Duodenal mucosa (tissue), 2 donors: Measurements from ENCODE around the gene CDR2.
"Not testable (repeated sequence)": the region's sequence is repeated elsewhere in the genome, so short reads cannot be mapped to it uniquely, and the experiment has no call there.

Experiments
- H3K27ac ChIP-seq: one replicate; pipeline ENCODE4 v1.7.0; 2013; ENCODE audit warnings: low read depth, low read length
- H3K27me3 ChIP-seq, 2 donors: one replicate each; pipeline ENCODE4 v1.7.0; 2013; ENCODE audit warnings: low read length in 2 of 2, control low read depth in 1 of 2; ENCODE audit not compliant: insufficient read depth in 2 of 2, control insufficient read depth in 1 of 2
- H3K36me3 ChIP-seq, 2 donors: one replicate each; pipeline ENCODE4 v1.7.0; 2013; ENCODE audit warnings: low read length in 2 of 2, control low read depth in 1 of 2; ENCODE audit not compliant: insufficient read depth in 2 of 2, control insufficient read depth in 1 of 2
- H3K4me1 ChIP-seq, 2 donors: one replicate each; pipeline ENCODE4 v1.7.0; 2013; ENCODE audit warnings: low read length in 2 of 2, control low read depth in 1 of 2; ENCODE audit not compliant: insufficient read depth in 2 of 2, control insufficient read depth in 1 of 2
- H3K4me3 ChIP-seq, 2 donors: one replicate each; pipeline ENCODE4 v1.7.0; 2013; ENCODE audit warnings: low read length in 2 of 2, low read depth in 1 of 2
- H3K9ac ChIP-seq, 2 donors: one replicate each; pipeline ENCODE4 v1.7.0; 2013; ENCODE audit warnings: low read length in 2 of 2, low read depth in 1 of 2
- H3K9me3 ChIP-seq, 2 donors: one replicate each; pipeline ENCODE4 v1.7.0; 2013; ENCODE audit warnings: low read length in 2 of 2, control low read depth in 1 of 2; ENCODE audit not compliant: control insufficient read depth in 1 of 2

The CDR2 gene

DNA sequence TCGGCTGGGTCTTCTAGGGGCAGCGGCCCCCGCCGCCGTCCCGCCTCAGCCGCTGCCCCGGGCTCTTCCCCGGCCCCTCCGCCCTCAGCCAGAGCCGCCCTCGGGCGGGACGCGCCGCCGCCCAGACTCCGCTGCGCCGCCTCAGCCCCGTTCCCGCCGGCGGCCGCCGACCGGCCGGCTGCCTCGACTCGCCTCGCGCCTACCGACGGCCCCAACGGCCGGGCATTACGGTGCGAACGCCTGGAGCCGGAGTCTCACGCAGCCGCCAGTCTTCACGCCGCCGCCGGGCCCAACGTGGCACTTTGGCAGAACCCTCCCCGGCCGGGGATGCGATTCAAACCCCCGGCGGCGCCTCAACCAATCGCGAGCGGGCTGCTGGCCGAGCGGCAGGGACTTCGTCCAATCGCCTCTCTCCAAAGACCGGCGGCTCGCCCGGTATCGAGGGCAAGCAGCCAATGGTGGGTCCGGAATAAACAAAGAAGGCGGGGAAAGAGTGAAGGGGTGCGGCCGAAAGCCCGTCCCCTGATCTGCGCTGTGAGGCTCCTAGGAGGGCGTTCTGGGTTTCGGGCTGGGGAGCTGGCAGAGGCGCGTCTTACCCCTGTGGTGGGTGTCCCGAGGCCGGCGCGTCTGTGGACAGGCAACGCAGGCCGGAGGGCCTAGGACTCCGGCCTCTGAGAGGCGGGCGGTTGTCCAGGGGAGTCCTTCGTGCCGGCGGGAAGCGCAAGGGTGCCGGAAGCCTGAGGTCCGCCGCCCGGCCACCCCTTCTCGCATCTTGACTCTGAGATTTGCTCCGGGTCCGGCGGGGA lies at the start of gene CDR2:
CDR2 (minus strand) TSS at position 309 of the 806 bp plus-strand sequence. CDS start 310 bp downstream, outside the sequence.
- Histone ChIP-seq H3K36me3 (no peaks in the 10 kb centered on the region), H3K9me3 (no peaks in the 10 kb centered on the region), H3K27me3 (no peaks in the 10 kb centered on the region), H3K4me3 (peak within 1 kb of the TSS; percentile 78 to 88), H3K27ac (peak within 1 kb of the TSS; percentile 79), H3K9ac (peak within 1 kb of the TSS; percentile 77 to 91), H3K4me1 (peaks cover 36 to 38% of the 10 kb centered on the region in 2 donors)

DNA sequence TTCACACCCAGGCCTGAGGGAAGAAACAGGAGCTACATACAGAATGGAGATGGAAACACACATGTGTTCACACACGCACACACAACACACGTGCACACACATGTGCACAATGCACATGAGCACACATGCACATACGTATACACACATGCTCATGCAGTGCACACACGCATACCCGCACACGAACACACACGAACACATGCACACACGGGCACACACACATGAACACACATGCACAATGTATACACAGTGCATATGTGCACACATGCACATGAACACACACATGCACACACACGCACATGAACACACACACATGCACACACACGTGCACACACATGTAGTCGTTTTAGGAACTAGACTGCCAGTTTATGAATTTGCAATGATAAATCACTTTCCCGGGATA lies 49.3 kb upstream of the CDR2 start:
- peaks cover 0 to 40% of the 10 kb centered on the region in 2 donors for H3K36me3 ChIP-seq
- no peaks in the 10 kb centered on the region for H3K27me3 ChIP-seq
- H3K4me3 ChIP-seq: no peak overlapping the region
- no peak overlapping the region for H3K27ac ChIP-seq
- no peaks in the 10 kb centered on the region for H3K4me1 ChIP-seq
- H3K9ac ChIP-seq: no peak overlapping the region
- H3K9me3 ChIP-seq: no peaks in the 10 kb centered on the region

- Histone ChIP-seq H3K27ac (no peak overlapping the region), H3K4me3 (no peak overlapping the region), H3K36me3 (peaks cover 0 to 34% of the 10 kb centered on the region in 2 donors), H3K4me1 (no peaks in the 10 kb centered on the region), H3K9me3 (no peaks in the 10 kb centered on the region), H3K27me3 (no peaks in the 10 kb centered on the region), H3K9ac (no peak overlapping the region)
Observed at GRCh38 chr16:22421136-22421535, 46.7 kb upstream of the CDR2 start.

DNA sequence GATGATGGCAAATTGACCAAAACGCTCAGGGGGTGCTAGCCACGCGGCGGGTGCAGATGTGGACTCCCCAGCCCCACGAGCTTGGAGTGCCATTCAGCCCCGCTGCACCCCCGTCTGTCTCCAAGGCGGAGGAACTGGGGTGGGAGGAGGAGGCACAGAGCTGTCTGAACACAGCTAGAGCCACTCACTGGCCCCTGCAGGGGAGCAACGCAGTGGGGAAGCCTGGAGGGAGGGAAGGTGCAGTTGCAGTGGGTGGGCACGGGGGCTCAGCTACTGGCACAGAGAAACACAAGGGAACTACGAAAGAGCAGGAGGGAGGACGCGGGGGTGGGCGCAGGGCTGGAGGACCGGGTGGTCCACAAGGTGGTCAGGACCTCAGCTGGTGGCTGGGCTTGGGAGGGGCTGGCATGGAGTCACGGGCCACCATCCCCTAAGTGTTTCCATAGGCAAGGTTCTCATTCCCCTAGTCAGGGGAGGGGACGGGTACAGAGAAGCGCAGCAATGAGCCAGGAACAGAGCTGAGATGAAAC lies 46.3 kb upstream of the CDR2 start:
- Histone ChIP-seq H3K27ac (no peak overlapping the region), H3K9me3 (no peaks in the 10 kb centered on the region), H3K36me3 (peaks cover 0 to 31% of the 10 kb centered on the region in 2 donors), H3K4me3 (no peak overlapping the region), H3K9ac (no peak overlapping the region), H3K4me1 (no peaks in the 10 kb centered on the region), H3K27me3 (no peaks in the 10 kb centered on the region)

- peaks cover 0 to 31% of the 10 kb centered on the region in 2 donors for H3K36me3 ChIP-seq
- H3K9me3 ChIP-seq: no peaks in the 10 kb centered on the region
Observed at GRCh38 chr16:22419908-22420307, 45.5 kb upstream of the CDR2 start.

DNA sequence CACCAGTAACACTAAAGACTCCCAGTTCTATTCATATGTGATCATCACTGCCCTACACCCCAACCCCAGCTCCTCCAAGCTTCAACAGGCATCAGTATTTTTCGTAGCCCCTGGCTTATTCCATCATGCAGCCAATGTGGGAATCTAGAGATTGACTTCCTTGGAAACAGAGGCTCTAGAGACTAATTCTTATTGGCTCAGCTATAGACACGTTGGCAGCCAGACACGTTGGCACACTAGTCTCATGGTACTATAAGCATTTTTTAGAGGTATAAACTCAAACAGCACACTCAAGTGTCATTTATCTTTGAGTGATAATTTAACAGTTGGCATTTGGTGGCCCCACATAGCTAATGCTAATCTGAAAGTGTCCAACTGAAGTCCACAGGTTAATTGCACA lies 44.4 kb upstream of the CDR2 start:
- no peaks in the 10 kb centered on the region for H3K27me3 ChIP-seq
- peaks cover 0 to 29% of the 10 kb centered on the region in 2 donors for H3K36me3 ChIP-seq
- no peaks in the 10 kb centered on the region for H3K9me3 ChIP-seq
- no peak overlapping the region for H3K27ac ChIP-seq
- H3K4me3 ChIP-seq: no peak overlapping the region
- H3K9ac ChIP-seq: no peak overlapping the region
- H3K4me1 ChIP-seq: no peaks in the 10 kb centered on the region

More at GRCh38 chr16:22419908-22420307, 45.5 kb upstream of the CDR2 start:
- Histone ChIP-seq H3K9ac (no peak overlapping the region), H3K4me1 (no peaks in the 10 kb centered on the region), H3K27me3 (no peaks in the 10 kb centered on the region), H3K4me3 (no peak overlapping the region), H3K27ac (no peak overlapping the region)

DNA sequence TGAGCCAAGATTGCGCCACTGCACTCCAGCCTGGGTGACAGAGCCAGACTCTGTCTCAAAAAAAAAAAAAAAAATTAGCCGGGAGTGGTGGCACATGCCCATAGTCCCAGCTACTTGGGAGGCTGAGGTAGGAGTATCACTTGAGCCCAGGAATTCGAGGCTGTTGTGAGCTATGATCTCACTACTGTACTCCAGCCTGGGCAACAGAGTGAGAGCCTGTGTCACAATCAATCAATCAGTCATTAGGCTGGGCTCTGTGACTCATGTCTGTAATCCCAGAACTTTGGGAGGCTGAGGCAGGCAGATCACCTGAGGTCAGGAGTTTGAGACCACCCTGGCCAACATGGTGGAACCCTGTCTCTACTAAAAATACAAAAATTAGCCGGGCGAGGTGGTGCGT lies 43.4 kb upstream of the CDR2 start:
- H3K9ac ChIP-seq, H3K9me3 ChIP-seq, H3K4me3 ChIP-seq, H3K27me3 ChIP-seq, H3K4me1 ChIP-seq, H3K27ac ChIP-seq: not testable (repeated sequence)
- H3K36me3 ChIP-seq: peaks cover 0 to 26% of the 10 kb centered on the region in 2 donors

GRCh38 chr16:22417019-22417418 lies 42.6 kb upstream of the CDR2 start:
- no peak overlapping the region for H3K4me3 ChIP-seq
- H3K27me3 ChIP-seq: no peaks in the 10 kb centered on the region
- no peak overlapping the region for H3K9ac ChIP-seq
- H3K36me3 ChIP-seq: peaks cover 0 to 22% of the 10 kb centered on the region in 2 donors
- no peaks in the 10 kb centered on the region for H3K4me1 ChIP-seq
- H3K27ac ChIP-seq: no peak overlapping the region
- H3K9me3 ChIP-seq: no peaks in the 10 kb centered on the region

DNA sequence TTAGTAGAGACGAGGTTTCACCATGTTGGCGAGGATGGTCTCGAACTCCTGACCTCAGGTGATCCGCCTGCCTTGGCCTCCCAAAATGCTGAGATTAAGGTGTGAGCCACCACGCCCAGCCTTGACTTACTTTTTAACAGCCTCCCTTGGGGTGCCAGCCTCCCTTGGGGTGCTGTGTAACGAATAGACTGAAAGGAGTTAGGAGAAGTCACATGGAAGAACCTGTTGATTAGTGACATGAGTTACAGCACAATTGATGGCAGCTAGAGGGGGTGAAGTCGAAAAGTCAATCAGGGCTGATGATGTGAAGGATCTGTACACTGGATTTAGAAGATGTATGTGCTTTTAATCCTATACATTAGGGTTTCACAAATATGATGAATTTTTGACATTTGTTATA lies 39.4 kb upstream of the CDR2 start:
- H3K9ac ChIP-seq: no peak overlapping the region
- no peak overlapping the region for H3K27ac ChIP-seq
- H3K27me3 ChIP-seq: no peaks in the 10 kb centered on the region
- H3K4me3 ChIP-seq: no peak overlapping the region
- no peaks in the 10 kb centered on the region for H3K9me3 ChIP-seq
- no peaks in the 10 kb centered on the region for H3K4me1 ChIP-seq
- peaks cover 0 to 4% of the 10 kb centered on the region in 2 donors for H3K36me3 ChIP-seq

- Histone ChIP-seq H3K27ac (no peak overlapping the region), H3K4me3 (no peak overlapping the region), H3K4me1 (peaks cover 9 to 11% of the 10 kb centered on the region in 2 donors), H3K36me3 (no peaks in the 10 kb centered on the region), H3K9me3 (no peaks in the 10 kb centered on the region), H3K27me3 (no peaks in the 10 kb centered on the region), H3K9ac (no peak overlapping the region)
Observed at GRCh38 chr16:22407486-22407885, 33.1 kb upstream of the CDR2 start.
